H1 (cell line): ENCODE data around the gene PCDHB8.

Experiments
- ASH2L ChIP-seq: fragments of 200-600, 300-600 bp; sonication (generic); IDR thresholded peaks from one replicate; pipeline ENCODE4 v1.7.1; 2017; ENCODE audit warnings: low read length
- CREB1 ChIP-seq: IDR thresholded peaks from 2 replicates; pipeline ENCODE4 v1.6.1; 2012; ENCODE audit warnings: inconsistent platforms
- EZH2 ChIP-seq: fragments of 200-600 bp; sonication (generic); IDR thresholded peaks from 2 replicates; pipeline ENCODE4 v1.7.1; 2012; ENCODE audit warnings: low read depth, mild to moderate bottlenecking, moderate library complexity, low read length, inconsistent platforms; ENCODE audit not compliant: severe bottlenecking
- NRF1 ChIP-seq: IDR thresholded peaks from 2 replicates; pipeline ENCODE4 v1.6.1; 2011; ENCODE audit warnings: mild to moderate bottlenecking, low read depth, low read length, improper control_type of control experiment
- POLR2A ChIP-seq, 2 experiments: IDR thresholded peaks; 1 replicate in 1 of 2; 2 replicates in 1 of 2; pipeline ENCODE4 v1.6.1; 2011; ENCODE audit warnings: low read depth in 2 of 2, low read length in 2 of 2, mild to moderate bottlenecking in 2 of 2; ENCODE audit errors: control extremely low read depth in 1 of 2
- POLR2AphosphoS5 ChIP-seq: IDR thresholded peaks from 2 replicates; pipeline ENCODE4 v1.6.1; 2011; ENCODE audit warnings: low read depth, low read length
- RAD21 ChIP-seq, 2 experiments: IDR thresholded peaks in 1 of 2; conservative IDR thresholded peaks in 1 of 2; 2 replicates each; pipeline ENCODE4 v1.6.1; 2011; ENCODE audit warnings: low read depth in 2 of 2, low read length in 2 of 2, improper control_type of control experiment in 1 of 2, inconsistent platforms in 1 of 2, mild to moderate bottlenecking in 1 of 2, moderate library complexity in 1 of 2
- SUZ12 ChIP-seq: fragments of 200-600 bp; sonication (generic); IDR thresholded peaks from 2 replicates; pipeline ENCODE4 v1.6.1; 2012; ENCODE audit warnings: mild to moderate bottlenecking, inconsistent platforms, low read length, moderate library complexity, mixed read lengths
- TF ChIP-seq, protein P1 (sequence below), 3 experiments: IDR thresholded peaks; 1 replicate in 2 of 3; 2 replicates in 1 of 3; pipeline versions ENCODE4 v1.5.1 to v1.6.1; 2011; ENCODE audit warnings: low read length in 3 of 3, mild to moderate bottlenecking in 3 of 3, inconsistent platforms in 2 of 3, low read depth in 1 of 3, moderate library complexity in 1 of 3; ENCODE audit not compliant: insufficient read depth in 1 of 3; ENCODE audit errors: control extremely low read depth in 1 of 3

DNA sequence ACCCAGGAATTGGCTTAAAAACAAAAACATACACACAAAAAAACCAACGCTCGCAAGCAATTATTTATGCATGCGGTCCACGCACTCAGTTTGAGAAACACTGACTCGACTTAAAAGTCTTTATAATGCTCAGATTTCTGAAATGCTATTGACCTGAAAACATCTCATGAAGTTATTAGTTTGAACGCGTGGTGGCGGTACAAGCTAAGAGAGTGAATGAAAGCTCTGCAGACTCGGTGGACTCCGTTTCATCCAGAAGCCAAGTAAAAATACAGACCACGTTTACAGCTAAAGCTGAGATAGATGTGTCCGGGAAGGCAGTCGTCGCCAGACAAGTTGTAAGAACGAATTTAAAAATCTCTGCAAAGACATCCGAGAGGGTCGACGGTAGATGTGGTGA lies 27.8 kb upstream of the PCDHB8 start, which contains the start of gene PCDHB6:
- TF ChIP-seq POLR2AphosphoS5 (no peak), POLR2A (IDR thresholded peaks at IDR 0.05; ENCODE audit: control extremely low read depth in 1 of 2, low read depth in 2 of 2, low read length in 2 of 2) (no peak), NRF1 (no peak), SUZ12 (no peak), ASH2L (no peak), RAD21 (IDR thresholded peaks at IDR 0.05 in 1 of 2, conservative IDR thresholded peaks at IDR 0.05 in 1 of 2; ENCODE audit: low read depth in 2 of 2, low read length in 2 of 2) (peak; percentile 37 to 46; a peak in 3 of 4 replicates), EZH2 (no peak), CREB1 (no peak)
- TF ChIP-seq, protein P1, sequence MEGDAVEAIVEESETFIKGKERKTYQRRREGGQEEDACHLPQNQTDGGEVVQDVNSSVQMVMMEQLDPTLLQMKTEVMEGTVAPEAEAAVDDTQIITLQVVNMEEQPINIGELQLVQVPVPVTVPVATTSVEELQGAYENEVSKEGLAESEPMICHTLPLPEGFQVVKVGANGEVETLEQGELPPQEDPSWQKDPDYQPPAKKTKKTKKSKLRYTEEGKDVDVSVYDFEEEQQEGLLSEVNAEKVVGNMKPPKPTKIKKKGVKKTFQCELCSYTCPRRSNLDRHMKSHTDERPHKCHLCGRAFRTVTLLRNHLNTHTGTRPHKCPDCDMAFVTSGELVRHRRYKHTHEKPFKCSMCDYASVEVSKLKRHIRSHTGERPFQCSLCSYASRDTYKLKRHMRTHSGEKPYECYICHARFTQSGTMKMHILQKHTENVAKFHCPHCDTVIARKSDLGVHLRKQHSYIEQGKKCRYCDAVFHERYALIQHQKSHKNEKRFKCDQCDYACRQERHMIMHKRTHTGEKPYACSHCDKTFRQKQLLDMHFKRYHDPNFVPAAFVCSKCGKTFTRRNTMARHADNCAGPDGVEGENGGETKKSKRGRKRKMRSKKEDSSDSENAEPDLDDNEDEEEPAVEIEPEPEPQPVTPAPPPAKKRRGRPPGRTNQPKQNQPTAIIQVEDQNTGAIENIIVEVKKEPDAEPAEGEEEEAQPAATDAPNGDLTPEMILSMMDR (IDR thresholded peaks at IDR 0.05; ENCODE audit: control extremely low read depth in 1 of 3, insufficient read depth in 1 of 3, low read depth in 1 of 3, low read length in 3 of 3), result peak in 2 of 3 experiments; percentile 39 to 44; a peak in 2 of 4 replicates
